GM21825 (cell line): ENCODE measurements around the gene TSEN15.
A peak's percentile ranks its signal among the peaks of the same experiment; 100 is the strongest.

Experiments
- ATAC-seq: cut with Tn5 transposase; IDR thresholded peaks from one replicate; pipeline ENCODE4 v1.9.1; 2021; ENCODE audit warnings: mild to moderate bottlenecking, moderate library complexity; ENCODE audit not compliant: unreplicated experiment

Gene TSEN15

DNA sequence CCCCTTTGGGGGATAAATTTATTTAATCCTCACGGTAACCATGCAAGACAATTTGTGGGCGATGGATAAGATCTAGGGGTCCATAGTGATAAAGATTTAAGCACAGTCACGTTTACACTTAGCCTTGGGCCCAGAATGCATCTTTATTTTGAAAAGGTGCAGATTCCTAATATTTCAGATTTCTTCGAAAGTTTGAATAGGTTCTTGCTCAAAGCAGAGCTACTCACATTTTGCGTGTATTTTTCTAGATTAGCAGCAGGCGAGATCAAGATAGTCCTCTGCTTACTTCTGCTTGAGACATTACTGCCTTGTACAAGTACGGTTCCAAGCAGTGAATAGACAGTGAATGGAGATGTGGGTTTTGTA, 647 bp downstream of the TSEN15 start:
- ATAC-seq = no peak

DNA sequence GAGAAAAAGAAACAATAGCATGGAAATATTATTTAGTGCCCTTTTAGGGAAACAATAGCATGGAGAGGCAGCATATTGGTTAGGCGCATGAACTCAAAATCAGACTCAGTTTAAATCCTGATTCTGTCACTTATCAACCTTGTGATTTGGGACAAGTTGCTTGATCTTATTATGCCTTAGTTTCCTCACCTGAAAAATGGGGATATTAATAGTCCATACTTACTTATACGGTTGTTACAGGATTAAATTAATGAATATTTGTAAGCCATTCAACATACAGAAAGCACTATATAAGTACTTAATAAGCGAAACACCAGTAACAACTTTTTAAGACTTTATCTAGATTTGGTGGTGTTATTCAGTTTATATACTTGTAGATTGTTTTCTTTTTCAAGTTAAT, 1.2 kb downstream of the TSEN15 start:
- no peak for ATAC-seq

DNA sequence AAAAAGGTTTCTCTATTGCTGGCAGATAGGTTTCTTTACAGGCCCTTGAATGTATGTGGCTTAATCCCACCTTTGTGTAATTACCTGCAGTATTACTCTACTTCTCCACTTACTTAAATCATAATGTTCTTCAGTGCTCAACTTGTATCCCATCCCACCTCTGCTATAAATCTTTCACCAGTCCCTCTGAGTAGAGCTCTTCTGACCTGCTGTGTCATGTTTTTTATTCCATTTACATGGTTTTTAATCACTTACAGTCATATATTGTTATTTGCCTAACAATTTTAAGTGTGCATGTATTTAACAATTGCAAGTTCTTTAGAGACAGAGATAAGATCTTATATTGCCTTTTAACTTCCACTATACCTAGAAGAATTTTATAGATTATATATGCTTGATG, 2.4 kb downstream of the TSEN15 start:
- no peak for ATAC-seq

DNA sequence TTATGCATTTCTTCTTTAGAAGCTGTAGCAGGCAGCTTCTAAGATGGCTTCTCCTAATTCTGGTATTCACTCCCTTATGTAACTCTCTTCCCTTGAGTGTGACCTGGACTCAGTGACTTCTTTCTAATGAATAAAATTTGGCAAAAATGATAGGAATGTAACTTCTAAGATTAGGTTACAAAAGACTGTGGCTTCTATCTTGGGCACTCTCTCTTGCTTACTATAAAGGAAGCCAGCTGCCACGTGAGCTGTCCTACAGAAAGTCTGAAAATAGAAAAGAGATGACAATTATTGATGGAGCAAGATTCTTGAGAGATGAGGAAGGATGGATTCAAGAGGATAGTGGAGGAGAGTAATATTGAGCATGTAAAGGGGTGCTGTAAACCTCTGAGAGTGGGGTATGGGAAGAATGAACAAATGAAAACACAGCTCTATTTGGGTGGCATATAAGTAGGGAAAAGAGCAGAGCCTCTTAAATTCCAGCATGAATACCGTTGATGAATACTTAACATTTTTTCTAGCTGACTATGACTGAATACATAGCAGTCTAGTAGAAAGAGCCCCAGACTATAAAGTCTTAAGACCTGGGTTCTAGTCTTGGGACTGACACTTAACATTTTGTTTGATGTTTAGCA, 5.5 kb downstream of the TSEN15 start:
- no peak for ATAC-seq

DNA sequence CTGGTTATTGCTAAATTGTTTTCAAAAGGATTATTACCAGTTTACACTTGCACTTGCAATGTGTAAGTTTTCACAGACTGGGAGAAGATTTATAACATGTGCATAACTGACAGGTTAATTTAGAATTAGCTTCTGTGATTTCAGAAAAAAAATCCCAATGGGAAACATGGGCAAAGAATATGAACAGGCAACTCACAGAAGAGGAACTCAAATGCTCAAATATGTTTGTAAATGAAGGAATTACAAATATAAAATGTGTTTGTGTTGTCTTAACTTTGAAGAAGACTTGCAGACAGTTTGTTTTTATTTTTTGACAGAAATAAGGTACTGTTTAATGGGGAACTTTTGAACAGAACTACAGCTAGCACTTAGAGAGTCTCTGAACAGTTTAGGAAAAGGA, 8.4 kb downstream of the TSEN15 start:
- ATAC-seq = no peak

DNA sequence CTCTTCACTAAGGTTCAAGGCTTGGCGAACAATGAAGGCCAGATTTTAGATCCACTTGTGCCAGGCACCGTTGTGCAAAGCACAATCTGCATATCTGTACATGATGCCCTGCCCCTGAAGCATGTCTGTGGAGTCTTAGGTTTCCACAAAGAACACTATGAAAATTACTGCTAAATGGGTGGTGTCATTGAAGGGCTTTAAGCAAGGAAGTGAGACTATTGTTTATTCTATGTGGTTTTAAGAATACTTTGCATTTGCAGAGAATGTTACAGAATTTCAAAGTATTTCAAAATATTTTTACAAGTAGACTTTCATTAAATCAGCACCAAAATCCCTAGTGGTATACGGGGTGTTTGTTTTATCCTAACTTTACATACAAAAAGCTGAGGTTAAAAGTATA, 8.8 kb downstream of the TSEN15 start:
- ATAC-seq = no peak

DNA sequence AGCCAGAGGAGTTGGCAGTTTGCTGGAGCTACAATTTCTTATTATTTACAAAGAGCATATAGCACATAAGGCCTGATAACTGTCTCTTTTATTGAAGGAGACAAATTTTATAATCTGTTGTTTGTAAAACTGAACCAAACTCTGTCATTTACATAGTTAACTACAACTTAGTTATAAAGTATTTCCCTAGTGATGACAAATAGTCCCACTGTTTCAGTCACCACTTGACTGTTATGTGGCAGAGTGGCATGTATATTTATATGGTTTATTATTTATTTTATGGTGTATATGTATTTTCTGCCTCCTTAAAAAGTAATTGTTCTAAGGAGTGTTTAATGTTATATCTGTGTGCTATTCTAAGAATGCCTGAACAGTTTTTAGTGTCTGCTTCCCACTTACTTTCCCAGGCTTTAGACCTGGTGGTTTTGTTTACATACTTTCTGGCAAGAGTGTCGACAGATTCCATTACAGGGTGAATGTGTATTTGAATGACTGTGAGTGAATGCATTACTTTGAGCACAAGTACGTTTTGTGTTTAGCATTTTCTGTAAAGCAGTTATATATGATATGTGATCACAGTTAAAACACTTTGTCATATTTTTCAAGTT, 10.0 kb downstream of the TSEN15 start:
- no peak for ATAC-seq

DNA sequence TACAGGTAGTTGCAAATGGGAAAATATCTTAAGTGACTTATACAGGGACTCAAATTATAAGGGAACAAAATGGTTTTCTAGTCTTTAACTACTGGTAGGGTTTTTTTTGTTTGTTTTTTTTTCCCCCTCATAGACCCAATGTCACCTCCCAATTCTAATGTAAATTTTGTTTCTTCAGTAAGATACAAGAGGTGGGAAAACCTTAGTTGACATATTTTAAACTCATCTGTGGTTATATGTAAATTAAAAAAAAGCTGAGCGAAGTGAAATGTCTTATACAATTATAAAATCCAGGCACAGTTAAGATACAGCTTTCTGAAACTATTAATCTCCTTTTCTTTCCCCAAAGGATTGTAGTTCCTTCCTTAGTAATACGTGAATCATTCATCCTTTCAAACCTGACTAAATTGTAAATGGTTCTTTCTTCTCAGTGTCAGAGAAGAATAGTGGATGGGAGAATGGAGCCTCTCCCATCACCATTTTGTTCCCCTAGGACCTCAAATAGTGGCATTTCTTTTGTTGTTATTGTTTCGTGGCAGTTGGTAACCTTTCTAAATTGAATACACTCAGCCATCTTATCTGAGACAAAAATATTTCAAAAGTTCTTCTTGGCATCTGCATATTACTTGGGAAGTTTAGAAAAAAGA, 11.2 kb downstream of the TSEN15 start:
- no peak for ATAC-seq

DNA sequence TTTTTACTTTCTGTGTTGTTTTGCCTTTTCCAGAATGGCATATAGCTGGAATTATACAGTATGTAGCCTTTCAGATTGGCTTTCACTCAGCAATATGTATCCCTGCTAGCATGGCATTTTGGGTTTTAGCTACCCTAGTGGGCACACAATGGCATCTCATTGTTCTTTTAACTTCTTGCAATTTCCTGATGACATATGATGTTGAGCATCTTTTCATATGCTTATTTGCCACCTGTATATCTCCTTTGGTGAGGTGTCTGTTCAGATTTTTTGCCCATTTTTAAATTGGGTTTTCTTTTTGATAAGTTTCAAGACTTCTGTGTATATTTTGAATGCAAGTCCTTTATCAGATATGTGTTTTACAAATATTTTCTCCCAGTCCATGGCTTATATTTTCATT, 14.0 kb downstream of the TSEN15 start:
- no peak for ATAC-seq

DNA sequence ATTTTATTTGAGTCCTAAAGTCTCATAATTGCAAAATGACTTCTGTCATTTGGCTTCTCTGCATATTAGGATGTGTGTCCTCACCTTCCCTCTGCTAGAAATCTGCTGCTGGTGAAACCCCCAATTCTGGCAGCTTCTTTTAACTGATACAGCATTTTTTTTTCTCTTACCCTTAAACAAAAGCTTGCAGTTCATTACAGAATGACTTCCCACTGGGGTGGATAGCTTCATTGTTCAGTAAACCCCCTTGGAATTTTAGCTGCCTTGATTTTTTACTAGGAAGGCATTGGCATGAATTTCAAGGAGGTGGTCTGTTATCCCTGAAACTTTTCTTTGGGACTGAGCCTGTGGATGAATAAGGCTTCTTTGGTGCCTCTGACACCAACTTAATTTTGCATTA, 16.8 kb downstream of the TSEN15 start:
- ATAC-seq = no peak

DNA sequence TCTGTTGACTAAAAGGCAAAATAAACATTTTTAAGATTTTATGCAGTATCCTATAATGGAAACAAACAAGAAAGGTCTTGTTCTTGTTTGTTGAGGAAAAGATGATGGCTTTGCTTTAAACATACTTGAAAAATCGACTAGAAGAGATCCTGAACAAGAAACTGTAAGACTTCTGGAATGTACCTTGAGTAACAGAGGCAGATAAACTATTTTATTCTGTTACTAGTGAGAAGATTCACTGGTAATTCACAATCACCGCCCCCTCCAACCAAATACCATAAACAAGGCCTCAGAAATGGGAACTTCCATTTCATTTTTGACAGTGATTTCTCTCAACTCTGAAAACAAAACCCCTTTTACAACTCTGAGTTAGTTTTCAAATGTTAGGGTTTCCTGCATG, 18.1 kb downstream of the TSEN15 start:
- no peak for ATAC-seq

DNA sequence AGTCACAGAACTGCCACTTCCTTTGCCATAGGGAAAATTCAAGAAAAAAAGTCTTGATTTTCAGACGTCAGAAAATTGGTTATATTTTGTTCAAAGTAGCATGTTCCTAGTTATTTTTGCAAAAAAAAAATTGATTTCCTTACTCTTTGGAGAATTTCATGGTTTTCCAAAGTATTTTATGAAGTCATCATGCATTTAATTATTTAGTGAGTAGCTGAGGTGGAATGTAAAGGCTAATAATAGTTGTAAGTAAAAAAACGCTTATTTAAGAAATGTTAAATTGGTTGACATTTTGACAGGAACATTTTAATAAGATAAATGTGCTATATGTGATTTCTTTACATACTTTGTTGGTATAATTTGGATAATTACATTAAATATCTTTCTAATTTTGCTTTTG, 20.8 kb downstream of the TSEN15 start:
- no peak for ATAC-seq

DNA sequence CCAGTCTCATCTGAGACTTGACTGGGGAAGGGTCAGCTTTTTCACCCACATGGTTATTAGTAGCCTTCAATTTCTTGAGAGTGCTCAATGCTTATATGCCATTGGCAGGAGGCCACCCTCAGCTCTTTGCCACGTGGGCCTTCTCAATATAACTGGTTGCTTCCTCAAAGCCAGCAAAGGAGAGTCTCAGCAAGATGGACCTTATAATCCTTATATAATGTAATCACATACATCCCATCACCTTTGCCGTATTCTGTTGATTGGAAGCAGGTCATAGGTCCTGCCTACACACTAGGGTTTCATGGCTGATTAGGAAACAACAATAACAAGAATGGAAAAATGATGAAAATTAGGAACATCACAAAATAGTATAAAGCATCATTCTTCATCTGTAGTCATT, 22.9 kb downstream of the TSEN15 start:
- no peak for ATAC-seq

DNA sequence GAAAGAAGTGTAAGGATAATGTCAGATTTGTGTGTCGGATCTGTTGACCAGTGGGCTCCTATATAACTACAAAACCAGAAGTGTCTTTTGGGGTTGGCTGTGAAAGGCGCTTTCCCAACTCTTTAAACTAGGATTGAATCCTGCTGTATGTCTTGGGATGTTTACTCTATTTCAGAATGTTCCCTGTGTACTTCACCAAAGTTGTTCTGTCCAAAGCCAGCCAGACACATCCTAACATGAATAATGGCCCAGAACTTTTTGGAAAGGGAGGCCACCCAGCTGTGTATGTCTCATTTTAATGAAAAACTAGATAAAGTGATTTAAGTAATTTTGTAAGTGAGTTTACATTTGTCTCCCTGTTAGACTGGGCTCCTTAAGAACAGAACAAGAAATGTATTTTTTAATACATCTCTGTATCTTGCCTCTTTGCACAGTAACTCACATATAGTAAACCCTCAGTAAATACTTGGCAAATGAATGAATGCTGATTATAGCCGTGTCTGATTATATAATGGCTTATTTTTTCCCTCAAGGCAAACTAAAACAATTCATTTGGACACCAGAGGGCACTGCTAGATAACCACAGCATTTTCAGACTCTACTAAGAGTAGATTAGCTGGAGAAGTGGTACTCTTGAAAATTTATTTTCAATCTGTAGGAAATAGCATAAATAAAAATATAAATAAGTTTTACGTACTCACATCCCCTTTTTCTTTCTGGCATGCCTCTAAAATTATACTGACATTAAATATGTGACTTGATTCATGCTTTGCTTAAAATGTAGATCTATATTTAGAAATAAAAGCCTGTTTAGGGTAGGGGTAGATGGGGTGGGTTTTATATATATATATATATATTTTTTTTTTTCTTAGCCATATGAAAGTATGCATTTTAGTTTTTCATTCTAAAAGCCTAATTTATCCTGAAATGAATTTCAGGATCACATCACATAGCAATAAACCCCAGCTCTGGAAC, 23.8 kb downstream of the TSEN15 start:
- peak; percentile 49 for ATAC-seq

DNA sequence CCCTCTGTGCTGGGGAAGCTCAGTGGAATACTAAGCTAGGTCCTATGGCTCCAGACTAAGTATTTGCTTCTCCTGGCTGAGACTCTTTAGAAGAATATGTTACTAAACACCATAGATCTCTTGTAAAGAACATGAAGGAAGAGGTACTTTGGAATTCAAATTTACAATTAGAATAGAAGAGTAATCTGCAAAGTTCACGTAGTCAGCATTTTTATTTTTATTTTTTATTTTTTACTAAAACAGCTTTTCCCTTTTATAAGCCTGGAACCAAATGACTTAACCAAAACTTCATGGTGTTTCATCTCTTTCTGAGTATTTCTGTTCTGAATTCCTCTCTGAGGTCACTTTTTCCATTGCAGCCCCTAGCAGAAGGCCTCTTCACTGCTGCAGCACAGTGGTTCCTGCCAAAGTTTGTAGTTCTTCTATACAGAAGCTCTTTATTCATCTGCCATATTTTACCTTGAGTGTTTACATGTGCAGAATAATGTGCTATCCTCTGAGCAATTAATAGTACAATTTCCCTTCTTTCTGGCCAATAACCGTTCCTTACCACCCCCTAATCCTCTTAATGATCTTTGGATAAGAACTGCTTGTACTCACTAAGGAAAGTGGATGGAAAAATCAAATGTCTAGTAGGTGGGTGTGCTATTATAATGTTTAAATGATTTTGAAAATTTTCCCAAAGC, 27.2 kb downstream of the TSEN15 start:
- ATAC-seq = no peak

DNA sequence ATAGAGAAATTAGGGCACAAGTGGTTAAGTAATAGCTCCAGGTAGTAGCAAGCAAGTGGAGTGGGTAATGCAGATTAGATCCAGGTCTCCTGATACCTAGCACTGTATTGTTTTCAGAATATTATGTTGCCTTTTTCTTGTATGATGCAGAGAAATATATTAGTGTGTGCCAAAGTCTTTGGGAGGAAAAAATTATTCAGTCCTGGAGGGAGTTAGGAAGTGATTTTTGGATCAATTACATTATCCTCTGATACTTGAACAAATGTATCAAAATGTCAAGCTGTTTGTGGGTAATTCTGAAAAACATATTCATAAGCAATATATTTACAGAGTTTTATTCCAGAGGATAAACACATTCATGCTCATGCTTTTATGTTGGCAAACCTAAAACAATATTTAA, 28.8 kb downstream of the TSEN15 start:
- ATAC-seq = no peak

DNA sequence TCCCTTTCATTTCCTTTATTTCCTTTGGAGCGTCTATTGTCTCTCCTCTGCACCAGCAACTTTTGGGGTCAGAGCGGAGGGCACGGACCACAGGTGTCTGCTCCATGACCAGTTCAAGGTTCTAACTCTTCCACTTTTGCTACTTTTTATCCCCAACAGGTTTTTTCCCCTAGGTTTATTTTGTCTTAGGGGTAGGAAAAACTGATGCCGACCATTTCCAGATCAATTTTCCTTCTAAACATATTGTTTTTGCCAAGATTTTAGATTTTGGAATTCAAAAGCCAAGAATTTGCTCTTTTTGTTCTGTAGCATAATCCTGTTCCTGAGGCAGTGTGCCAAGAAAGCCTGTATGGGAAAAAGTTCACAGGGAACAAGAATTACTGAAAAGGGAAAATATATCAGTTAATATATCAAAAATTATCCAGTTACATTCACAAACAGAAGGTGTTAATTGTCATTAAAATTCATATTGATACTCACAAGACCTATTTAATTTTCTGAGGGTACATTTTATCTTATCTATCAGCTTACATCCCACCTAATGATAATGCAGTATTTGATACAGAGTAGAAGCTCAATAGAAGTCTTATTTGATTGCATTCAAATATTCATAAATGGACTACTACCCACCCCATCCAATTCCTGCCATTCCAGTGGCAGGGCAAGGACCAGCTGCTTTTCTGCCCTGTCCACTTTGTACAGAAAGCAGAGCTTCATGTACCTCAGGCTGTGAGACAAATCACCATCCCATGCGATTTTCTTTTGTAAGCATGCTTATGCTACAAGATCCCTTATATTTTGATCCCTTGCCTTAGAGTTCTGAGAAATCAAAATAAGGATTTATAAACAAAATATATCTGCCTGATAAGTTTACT, 31.2 kb downstream of the TSEN15 start:
- no peak for ATAC-seq

DNA sequence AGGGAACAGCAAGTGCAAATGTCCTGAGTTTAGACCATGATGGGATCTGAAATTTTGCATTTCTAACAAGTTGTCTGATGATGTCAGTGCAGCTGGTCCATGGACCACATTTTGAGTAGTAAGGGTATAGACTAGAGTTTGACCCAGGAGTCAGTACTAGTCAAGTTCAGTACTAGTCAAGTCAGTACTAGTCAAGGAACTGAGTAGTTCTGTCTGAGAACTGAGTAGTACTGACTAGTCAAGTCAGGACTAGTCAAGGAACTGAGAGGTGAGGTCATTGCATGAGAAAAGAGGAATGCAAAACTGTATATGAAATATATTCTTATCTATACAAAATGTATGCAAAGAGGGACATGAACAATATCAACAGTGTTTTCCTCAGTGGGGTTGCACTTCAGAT, 34.1 kb downstream of the TSEN15 start:
- no peak for ATAC-seq

DNA sequence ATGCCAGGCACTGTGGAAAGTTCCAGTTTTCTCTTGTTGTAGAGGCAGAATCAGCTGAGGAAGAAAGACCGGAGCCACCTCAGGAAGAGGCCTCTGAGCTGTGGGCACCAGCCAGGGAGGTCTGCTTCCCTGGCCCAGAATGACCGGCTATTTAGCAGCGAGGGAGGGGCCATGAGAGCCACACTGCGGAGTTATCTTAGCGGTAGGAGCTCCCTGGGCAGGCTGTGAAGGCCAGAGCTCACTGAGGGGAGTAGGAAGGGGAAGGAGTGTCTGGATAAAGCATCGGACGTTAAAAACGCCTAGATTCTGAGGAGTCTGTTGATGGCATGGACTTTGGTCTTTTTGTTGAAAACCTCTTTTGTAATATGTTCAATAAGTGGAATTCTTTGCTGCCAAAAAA, 36.5 kb downstream of the TSEN15 start:
- no peak for ATAC-seq

DNA sequence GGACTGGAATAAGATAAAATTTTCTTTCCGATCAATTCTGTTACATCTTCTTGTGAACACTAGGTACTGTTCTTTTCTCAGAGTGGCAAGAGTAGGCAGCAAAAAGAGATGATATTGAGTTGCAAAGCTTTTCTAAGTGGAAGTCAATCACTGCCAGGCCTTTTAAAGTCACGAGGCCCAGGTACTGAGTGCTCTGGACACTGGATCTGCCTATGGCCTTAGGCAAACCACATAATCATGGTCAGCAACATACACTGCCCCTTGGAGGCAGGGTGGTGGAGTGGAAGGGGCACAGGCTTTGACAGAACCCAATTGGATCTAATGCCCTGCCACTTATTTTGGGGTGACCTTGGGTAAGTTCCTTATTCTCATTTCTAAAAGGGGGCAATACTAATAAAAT, 41.5 kb downstream of the TSEN15 start:
- ATAC-seq = no peak
